ENCODE measurements around the gene LRP1-AS.

The LRP1-AS gene

GRCh38 chr12:57187222-57188089 is 40.0 kb upstream of the LRP1-AS start:
- ChIA-PET CTCF (interaction anchor here (0.6 to 9.6 kb wide), 6 partner anchors 12 to 87 kb away, joined by 3 to 89 read pairs (median 7); partner anchors contain the start of gene LRP1), POLR2A (ENCODE audit: low non-redundant PET) (no interaction called here)
- no peak for DNase-seq (ENCODE audit: low spot score)
- peak overlapping the region; percentile 42 for H3K27ac ChIP-seq
- TF ChIP-seq, protein P1, sequence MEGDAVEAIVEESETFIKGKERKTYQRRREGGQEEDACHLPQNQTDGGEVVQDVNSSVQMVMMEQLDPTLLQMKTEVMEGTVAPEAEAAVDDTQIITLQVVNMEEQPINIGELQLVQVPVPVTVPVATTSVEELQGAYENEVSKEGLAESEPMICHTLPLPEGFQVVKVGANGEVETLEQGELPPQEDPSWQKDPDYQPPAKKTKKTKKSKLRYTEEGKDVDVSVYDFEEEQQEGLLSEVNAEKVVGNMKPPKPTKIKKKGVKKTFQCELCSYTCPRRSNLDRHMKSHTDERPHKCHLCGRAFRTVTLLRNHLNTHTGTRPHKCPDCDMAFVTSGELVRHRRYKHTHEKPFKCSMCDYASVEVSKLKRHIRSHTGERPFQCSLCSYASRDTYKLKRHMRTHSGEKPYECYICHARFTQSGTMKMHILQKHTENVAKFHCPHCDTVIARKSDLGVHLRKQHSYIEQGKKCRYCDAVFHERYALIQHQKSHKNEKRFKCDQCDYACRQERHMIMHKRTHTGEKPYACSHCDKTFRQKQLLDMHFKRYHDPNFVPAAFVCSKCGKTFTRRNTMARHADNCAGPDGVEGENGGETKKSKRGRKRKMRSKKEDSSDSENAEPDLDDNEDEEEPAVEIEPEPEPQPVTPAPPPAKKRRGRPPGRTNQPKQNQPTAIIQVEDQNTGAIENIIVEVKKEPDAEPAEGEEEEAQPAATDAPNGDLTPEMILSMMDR (conservative IDR thresholded peaks at IDR 0.05; ENCODE audit: low read depth), result no peak

GRCh38 chr12:57185906-57186508 is 38.6 kb upstream of the LRP1-AS start:
- ChIA-PET POLR2A (ENCODE audit: low non-redundant PET) (no interaction called here), CTCF (interaction anchor here (1.0 to 9.6 kb wide), 3 partner anchors 10 to 117 kb away, joined by 4 to 89 read pairs (median 4); partner anchors contain the start of gene LRP1)
- TF ChIP-seq, protein P1 (conservative IDR thresholded peaks at IDR 0.05; ENCODE audit: low read depth), result no peak
- no peak for DNase-seq (ENCODE audit: low spot score)
- H3K27ac ChIP-seq, result 0 out of 2 replicates have a peak overlapping the region, but pooled peaks have one; percentile 1

GRCh38 chr12:57185403-57185802 is 38.0 kb upstream of the LRP1-AS start:
- ChIA-PET CTCF (interaction anchor here (1.9 to 9.6 kb wide), 2 partner anchors 60 to 116 kb away, joined by 4 to 89 read pairs; partner anchors contain the start of gene LRP1), POLR2A (ENCODE audit: low non-redundant PET) (no interaction called here)

DNA sequence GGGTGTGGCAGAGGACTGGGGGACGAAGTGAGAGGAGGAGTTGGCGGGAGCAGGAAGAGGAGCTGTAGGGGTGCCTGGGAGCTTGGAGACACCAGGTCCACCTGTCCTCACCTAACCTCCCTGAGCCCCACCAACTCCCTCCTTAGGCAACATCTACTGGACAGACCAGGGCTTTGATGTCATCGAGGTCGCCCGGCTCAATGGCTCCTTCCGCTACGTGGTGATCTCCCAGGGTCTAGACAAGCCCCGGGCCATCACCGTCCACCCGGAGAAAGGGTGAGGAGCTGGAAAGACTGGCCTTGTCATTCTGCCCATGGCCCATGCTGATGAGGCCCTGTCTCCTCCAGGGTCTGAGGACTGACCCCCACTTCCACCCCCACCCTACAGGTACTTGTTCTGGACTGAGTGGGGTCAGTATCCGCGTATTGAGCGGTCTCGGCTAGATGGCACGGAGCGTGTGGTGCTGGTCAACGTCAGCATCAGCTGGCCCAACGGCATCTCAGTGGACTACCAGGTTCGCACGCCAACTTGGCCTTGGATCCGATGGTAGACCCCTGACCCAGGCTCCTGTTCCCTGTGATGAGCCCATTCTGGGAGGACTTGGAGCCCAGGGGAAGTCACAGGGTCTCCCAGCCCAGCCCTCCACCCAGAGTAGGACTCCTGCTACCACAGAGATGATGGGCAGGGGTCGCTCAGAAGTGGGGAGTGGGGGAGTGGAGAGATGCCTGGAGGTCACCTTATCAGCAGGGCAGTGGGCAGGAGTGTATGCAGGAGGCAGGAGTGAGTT is 36.7 kb upstream of the LRP1-AS start:
- no peak for DNase-seq (ENCODE audit: low spot score)
- CTCF ChIA-PET, result interaction anchor here (0.6 to 9.6 kb wide), 6 partner anchors 11 to 115 kb away, joined by 3 to 89 read pairs (median 4); partner anchors contain the start of genes LRP1 and STAT6
- TF ChIP-seq, protein P1 (conservative IDR thresholded peaks at IDR 0.05; ENCODE audit: low read depth), result no peak
- POLR2A ChIA-PET (ENCODE audit: low non-redundant PET), result interaction anchor here (0.5 to 0.6 kb wide), 2 partner anchors 60 to 96 kb away, joined by 3 to 4 read pairs; no protein-coding TSS in a partner anchor
- H3K27ac ChIP-seq, result no peak overlapping the region

More at GRCh38 chr12:57185403-57185802, 38.0 kb upstream of the LRP1-AS start:
- TF ChIP-seq, protein P1 (conservative IDR thresholded peaks at IDR 0.05; ENCODE audit: low read depth), result no peak
- no peak for DNase-seq (ENCODE audit: low spot score)
- H3K27ac ChIP-seq, result peak overlapping the region; percentile 4; the same call in 1 of the 2 replicates

GRCh38 chr12:57182918-57183575 is 35.6 kb upstream of the LRP1-AS start:
- TF ChIP-seq, protein P1 (conservative IDR thresholded peaks at IDR 0.05; ENCODE audit: low read depth), result peak; percentile 88
- ChIA-PET POLR2A (ENCODE audit: low non-redundant PET) (no interaction called here), CTCF (interaction anchor here (0.6 to 9.6 kb wide), 13 partner anchors 15 to 642 kb away, joined by 3 to 89 read pairs (median 3); partner anchors contain the start of gene LRP1)
- peak; percentile 93 for DNase-seq (ENCODE audit: low spot score)
- peak overlapping the region; percentile 64 for H3K27ac ChIP-seq
